Activated naive CD4-positive, alpha-beta T cell treated with anti-CD3 and anti-CD28 coated beads, Interleukin-2, amount 50 U/mL, for 24 hours (primary cell): Measurements from ENCODE around the gene RPE65.

Experiments
- H3K27ac Mint-ChIP-seq: one replicate; pipeline ENCODE4 v1.8.0; 2021; ENCODE audit warnings: mild to moderate bottlenecking, mixed read lengths
- H3K27me3 Mint-ChIP-seq: one replicate; pipeline ENCODE4 v1.8.0; 2021; ENCODE audit warnings: mixed read lengths
- H3K36me3 Mint-ChIP-seq: one replicate; pipeline ENCODE4 v1.8.0; 2021; ENCODE audit warnings: mixed read lengths
- H3K4me1 Mint-ChIP-seq: one replicate; pipeline ENCODE4 v1.8.0; 2021; ENCODE audit warnings: mixed read lengths
- H3K4me3 Mint-ChIP-seq: one replicate; pipeline ENCODE4 v1.8.0; 2021; ENCODE audit warnings: mild to moderate bottlenecking, mixed read lengths
- H3K9me3 Mint-ChIP-seq: one replicate; pipeline ENCODE4 v1.8.0; 2021; ENCODE audit warnings: mixed read lengths

RPE65 gene

GRCh38 chr1:68464891-68465290 is 15.1 kb upstream of the RPE65 start:
- Mint-ChIP-seq H3K36me3 (no peaks in the 10 kb centered on the region), H3K4me1 (no peaks in the 10 kb centered on the region), H3K27me3 (peaks cover 4% of the 10 kb centered on the region), H3K27ac (no peak overlapping the region), H3K9me3 (peaks cover 6% of the 10 kb centered on the region), H3K4me3 (no peak overlapping the region)

- Mint-ChIP-seq H3K9me3 (peaks cover 6% of the 10 kb centered on the region), H3K36me3 (no peaks in the 10 kb centered on the region), H3K27ac (no peak overlapping the region), H3K27me3 (peaks cover 7% of the 10 kb centered on the region), H3K4me1 (no peaks in the 10 kb centered on the region), H3K4me3 (no peak overlapping the region)
These were observed 11.2 kb upstream of the RPE65 start for GRCh38 chr1:68460935-68461334.

GRCh38 chr1:68459796-68460195 is 10.0 kb upstream of the RPE65 start:
- Mint-ChIP-seq H3K9me3 (peaks cover 6% of the 10 kb centered on the region), H3K27ac (no peak overlapping the region), H3K4me3 (no peak overlapping the region), H3K4me1 (no peaks in the 10 kb centered on the region), H3K36me3 (no peaks in the 10 kb centered on the region), H3K27me3 (peaks cover 7% of the 10 kb centered on the region)

GRCh38 chr1:68459091-68459490 is 9.3 kb upstream of the RPE65 start:
- peaks cover 6% of the 10 kb centered on the region for H3K9me3 Mint-ChIP-seq
- H3K4me1 Mint-ChIP-seq: no peaks in the 10 kb centered on the region
- H3K27me3 Mint-ChIP-seq: peaks cover 5% of the 10 kb centered on the region
- no peaks in the 10 kb centered on the region for H3K36me3 Mint-ChIP-seq
- no peak overlapping the region for H3K27ac Mint-ChIP-seq
- H3K4me3 Mint-ChIP-seq: no peak overlapping the region

- Mint-ChIP-seq H3K27ac (no peak overlapping the region), H3K36me3 (no peaks in the 10 kb centered on the region), H3K4me3 (no peak overlapping the region), H3K27me3 (peaks cover 5% of the 10 kb centered on the region), H3K4me1 (no peaks in the 10 kb centered on the region), H3K9me3 (no peaks in the 10 kb centered on the region)
These were observed 6.4 kb upstream of the RPE65 start for GRCh38 chr1:68456202-68456601.

GRCh38 chr1:68454534-68454933 is 4.8 kb upstream of the RPE65 start:
- Mint-ChIP-seq H3K4me1 (no peaks in the 10 kb centered on the region), H3K36me3 (no peaks in the 10 kb centered on the region), H3K27ac (no peak overlapping the region), H3K4me3 (no peak overlapping the region), H3K27me3 (peaks cover 2% of the 10 kb centered on the region), H3K9me3 (no peaks in the 10 kb centered on the region)

- Mint-ChIP-seq H3K4me3 (no peak overlapping the region), H3K9me3 (no peaks in the 10 kb centered on the region), H3K36me3 (no peaks in the 10 kb centered on the region), H3K27me3 (peaks cover 2% of the 10 kb centered on the region), H3K27ac (no peak overlapping the region), H3K4me1 (no peaks in the 10 kb centered on the region)
These were observed 3.4 kb upstream of the RPE65 start for GRCh38 chr1:68453060-68453670.

GRCh38 chr1:68448365-68448764 is 1.4 kb downstream of the RPE65 start:
- H3K27ac Mint-ChIP-seq: no peak overlapping the region
- H3K4me1 Mint-ChIP-seq: no peaks in the 10 kb centered on the region
- H3K27me3 Mint-ChIP-seq: peaks cover 2% of the 10 kb centered on the region
- H3K4me3 Mint-ChIP-seq: no peak overlapping the region
- H3K9me3 Mint-ChIP-seq: no peaks in the 10 kb centered on the region
- H3K36me3 Mint-ChIP-seq: no peaks in the 10 kb centered on the region

GRCh38 chr1:68445709-68446108 is 4.0 kb downstream of the RPE65 start:
- Mint-ChIP-seq H3K4me3 (no peak overlapping the region), H3K4me1 (no peaks in the 10 kb centered on the region), H3K9me3 (no peaks in the 10 kb centered on the region), H3K27ac (no peak overlapping the region), H3K27me3 (peaks cover 2% of the 10 kb centered on the region), H3K36me3 (no peaks in the 10 kb centered on the region)

- Mint-ChIP-seq H3K9me3 (no peaks in the 10 kb centered on the region), H3K4me3 (no peak overlapping the region), H3K36me3 (no peaks in the 10 kb centered on the region), H3K27ac (no peak overlapping the region), H3K27me3 (peaks cover 2% of the 10 kb centered on the region), H3K4me1 (no peaks in the 10 kb centered on the region)
These were observed 6.8 kb downstream of the RPE65 start for GRCh38 chr1:68442822-68443556.

- Mint-ChIP-seq H3K27ac (no peak overlapping the region), H3K4me1 (no peaks in the 10 kb centered on the region), H3K4me3 (no peak overlapping the region), H3K27me3 (peaks cover 2% of the 10 kb centered on the region), H3K36me3 (no peaks in the 10 kb centered on the region), H3K9me3 (no peaks in the 10 kb centered on the region)
These were observed 7.7 kb downstream of the RPE65 start for GRCh38 chr1:68442006-68442405.

GRCh38 chr1:68438310-68438709 is 11.4 kb downstream of the RPE65 start:
- Mint-ChIP-seq H3K9me3 (no peaks in the 10 kb centered on the region), H3K4me1 (no peaks in the 10 kb centered on the region), H3K27me3 (no peaks in the 10 kb centered on the region), H3K27ac (no peak overlapping the region), H3K4me3 (no peak overlapping the region), H3K36me3 (no peaks in the 10 kb centered on the region)

GRCh38 chr1:68433395-68433794 is 16.4 kb downstream of the RPE65 start:
- H3K4me1 Mint-ChIP-seq: no peaks in the 10 kb centered on the region
- no peaks in the 10 kb centered on the region for H3K36me3 Mint-ChIP-seq
- no peak overlapping the region for H3K27ac Mint-ChIP-seq
- H3K27me3 Mint-ChIP-seq: no peaks in the 10 kb centered on the region
- no peaks in the 10 kb centered on the region for H3K9me3 Mint-ChIP-seq
- H3K4me3 Mint-ChIP-seq: no peak overlapping the region

GRCh38 chr1:68431076-68431475 is 18.7 kb downstream of the RPE65 start:
- Mint-ChIP-seq H3K36me3 (no peaks in the 10 kb centered on the region), H3K4me1 (no peaks in the 10 kb centered on the region), H3K27me3 (peaks cover 2% of the 10 kb centered on the region), H3K4me3 (no peak overlapping the region), H3K27ac (no peak overlapping the region), H3K9me3 (no peaks in the 10 kb centered on the region)

GRCh38 chr1:68429233-68429808 is 20.4 kb downstream of the RPE65 start:
- no peaks in the 10 kb centered on the region for H3K9me3 Mint-ChIP-seq
- H3K4me3 Mint-ChIP-seq: no peak overlapping the region
- no peak overlapping the region for H3K27ac Mint-ChIP-seq
- H3K4me1 Mint-ChIP-seq: no peaks in the 10 kb centered on the region
- H3K36me3 Mint-ChIP-seq: no peaks in the 10 kb centered on the region
- peaks cover 2% of the 10 kb centered on the region for H3K27me3 Mint-ChIP-seq

- H3K9me3 Mint-ChIP-seq: no peaks in the 10 kb centered on the region
These were observed 23.2 kb downstream of the RPE65 start for GRCh38 chr1:68426594-68426993.

More at GRCh38 chr1:68426594-68426993, 23.2 kb downstream of the RPE65 start:
- no peaks in the 10 kb centered on the region for H3K4me1 Mint-ChIP-seq
- no peak overlapping the region for H3K27ac Mint-ChIP-seq
- no peaks in the 10 kb centered on the region for H3K36me3 Mint-ChIP-seq
- peaks cover 2% of the 10 kb centered on the region for H3K27me3 Mint-ChIP-seq
- no peak overlapping the region for H3K4me3 Mint-ChIP-seq
